CD4-positive, CD25-positive, alpha-beta regulatory T cell (primary cell): ENCODE data around the gene EXOC4. TPM values are rescaled to one million over a fixed set of nuclear protein-coding genes. Genes with fewer than 3 reads are reported as not detected.

Source experiments
- ATAC-seq, 2 donors: fragments of 150-1000 bp; cut with Tn5 transposase; one replicate each; pipeline ENCODE4 v1.10.0; 2021; ENCODE audit warnings: low read depth in 2 of 2, moderate number of reproducible peaks in 2 of 2, moderate library complexity in 1 of 2
- DNase-seq, 3 donors: peaks; one replicate each; pipeline versions ENCODE4 v3.0.0 to v3.0.0-alpha.2; 2012 to 2022; ENCODE audit warnings: mixed read lengths in 1 of 3
- H3K27ac ChIP-seq: one replicate; pipeline ENCODE4 v1.7.0; 2013; ENCODE audit warnings: mild to moderate bottlenecking, low read length; ENCODE audit not compliant: insufficient read depth, poor library complexity, severe bottlenecking
- H3K27me3 ChIP-seq: one replicate; pipeline ENCODE4 v1.7.0; 2013; ENCODE audit warnings: low read length; ENCODE audit not compliant: control insufficient read depth, insufficient read depth
- H3K36me3 ChIP-seq: one replicate; pipeline ENCODE4 v1.7.0; 2013; ENCODE audit warnings: mild to moderate bottlenecking, low read length, moderate library complexity; ENCODE audit not compliant: control insufficient read depth, insufficient read depth
- H3K4me1 ChIP-seq: 2 replicates; pipeline ENCODE4 v1.7.0; 2013; ENCODE audit warnings: mild to moderate bottlenecking, low read length; ENCODE audit not compliant: insufficient read depth, control insufficient read depth, poor library complexity, severe bottlenecking
- H3K4me3 ChIP-seq: one replicate; pipeline ENCODE4 v1.7.0; 2013; ENCODE audit warnings: low read depth, mild to moderate bottlenecking, low read length, moderate library complexity
- H3K9me3 ChIP-seq, 2 experiments: 1 replicate in 1 of 2; 2 replicates in 1 of 2; pipeline ENCODE4 v1.7.0; 2013; ENCODE audit warnings: low read length in 2 of 2, mild to moderate bottlenecking in 1 of 2, moderate library complexity in 1 of 2; ENCODE audit not compliant: control insufficient read depth in 2 of 2
- H3K27ac Mint-ChIP-seq, 3 donors: one replicate each; pipeline ENCODE4 v1.8.0; 2020 to 2022; ENCODE audit warnings: mild to moderate bottlenecking in 3 of 3, mixed read lengths in 3 of 3, moderate library complexity in 2 of 3
- H3K27me3 Mint-ChIP-seq: one replicate; pipeline ENCODE4 v1.8.0; 2022; ENCODE audit warnings: mild to moderate bottlenecking, mixed read lengths
- H3K36me3 Mint-ChIP-seq: one replicate; pipeline ENCODE4 v1.8.0; 2020; ENCODE audit warnings: mixed read lengths
- H3K4me1 Mint-ChIP-seq, 4 donors: one replicate each; pipeline ENCODE4 v1.8.0; 2020 to 2022; ENCODE audit warnings: mixed read lengths in 4 of 4, mild to moderate bottlenecking in 1 of 4
- H3K4me3 Mint-ChIP-seq, 4 donors: one replicate each; pipeline ENCODE4 v1.8.0; 2020 to 2022; ENCODE audit warnings: mild to moderate bottlenecking in 4 of 4, mixed read lengths in 4 of 4, moderate library complexity in 3 of 4
- H3K9me3 Mint-ChIP-seq, 7 donors: one replicate each; pipeline ENCODE4 v1.8.0; 2020 to 2022; ENCODE audit warnings: mixed read lengths in 7 of 7, mild to moderate bottlenecking in 3 of 7, moderate library complexity in 2 of 7
- polyA plus RNA-seq, 4 donors: library from polyadenylated mRNA; unstranded; fragments of 300-500 nt; fragmentation: Illumina TruSeq; gene quantifications; one replicate each; pipeline ENCODE4 v1.2.3, GENCODE V29; 2021
- total RNA-seq: library from RNA; stranded (reverse); gene quantifications from one replicate; pipeline ENCODE4 v1.2.3, GENCODE V29; 2022

Gene EXOC4
- total and polyA plus RNA-seq, 5 donors from 2014 or later, result 39.1 to 118 (median 52.2) TPM

DNA sequence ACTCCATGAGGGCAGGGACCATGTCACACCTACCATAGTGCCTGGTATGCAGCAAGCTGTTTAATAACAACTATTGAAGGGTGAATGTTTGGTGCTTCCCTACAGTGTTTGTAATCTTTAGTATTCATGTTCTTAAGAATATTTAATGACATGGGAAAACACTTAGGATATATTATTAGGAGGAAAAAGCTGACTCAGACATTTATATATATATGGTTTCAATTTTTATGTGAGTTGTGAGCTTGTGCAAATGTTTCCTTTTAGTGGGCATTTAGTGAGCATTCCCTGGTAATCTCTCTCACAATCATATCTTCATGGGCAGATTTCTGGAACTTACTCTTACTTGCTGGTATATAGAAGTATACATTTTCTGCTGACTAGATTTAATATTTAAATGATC, 359.1 kb downstream of the EXOC4 start:
- Histone ChIP-seq H3K27ac (no peak overlapping the region), H3K4me3 (no peak overlapping the region), H3K4me1 (no peaks in the 10 kb centered on the region), H3K9me3 (no peaks in the 10 kb centered on the region), H3K27me3 (no peaks in the 10 kb centered on the region), H3K36me3 (no peaks in the 10 kb centered on the region)
- H3K27ac Mint-ChIP-seq, result no peak overlapping the region
- no peaks in the 10 kb centered on the region for H3K27me3 Mint-ChIP-seq
- ATAC-seq, result no peak
- peaks cover 12% of the 10 kb centered on the region for H3K36me3 Mint-ChIP-seq
- no peak for DNase-seq
- H3K4me1 Mint-ChIP-seq, result peaks cover 2 to 10% (median 6%) of the 10 kb centered on the region in 4 donors
- H3K4me3 Mint-ChIP-seq, result no peak overlapping the region
- peaks cover 0 to 3% (median 0%) of the 10 kb centered on the region in 7 donors for H3K9me3 Mint-ChIP-seq

DNA sequence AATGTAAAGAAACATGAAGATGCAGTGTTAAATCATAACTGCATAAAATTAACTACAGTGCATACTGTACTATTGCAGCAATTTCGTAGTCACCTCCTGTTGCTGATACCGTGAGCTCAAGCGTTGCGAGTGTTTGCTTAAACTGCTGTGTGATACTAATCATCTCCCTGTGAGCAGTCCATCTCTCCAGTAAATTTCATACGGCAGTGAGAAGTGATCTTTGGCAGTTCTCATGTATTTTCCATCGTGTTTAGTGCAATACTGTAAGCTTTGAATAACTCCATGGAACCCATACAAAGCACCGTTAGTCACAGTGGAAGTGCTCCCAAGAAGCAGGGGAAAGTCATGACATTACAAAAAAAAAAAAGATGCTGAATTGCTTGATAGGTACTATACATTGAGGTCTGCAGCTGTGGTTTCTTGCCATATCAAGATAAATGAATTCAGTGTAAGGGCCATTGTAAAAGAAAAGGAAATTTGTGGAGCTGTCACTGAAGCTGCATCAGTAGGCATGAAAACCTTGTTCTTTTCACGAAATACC, 360.4 kb downstream of the EXOC4 start:
- no peaks in the 10 kb centered on the region for H3K36me3 ChIP-seq
- no peak for ATAC-seq
- H3K27me3 Mint-ChIP-seq, result no peaks in the 10 kb centered on the region
- peaks cover 0 to 3% (median 0%) of the 10 kb centered on the region in 7 donors for H3K9me3 Mint-ChIP-seq
- H3K27ac Mint-ChIP-seq, result no peak overlapping the region
- no peak overlapping the region for H3K4me3 Mint-ChIP-seq
- H3K27ac ChIP-seq, result no peak overlapping the region
- H3K9me3 ChIP-seq, result no peaks in the 10 kb centered on the region
- peaks cover 12% of the 10 kb centered on the region for H3K36me3 Mint-ChIP-seq
- H3K27me3 ChIP-seq, result no peaks in the 10 kb centered on the region
- H3K4me1 Mint-ChIP-seq, result peaks cover 0 to 10% (median 6%) of the 10 kb centered on the region in 4 donors
- DNase-seq, result no peak
- no peaks in the 10 kb centered on the region for H3K4me1 ChIP-seq
- H3K4me3 ChIP-seq, result no peak overlapping the region

DNA sequence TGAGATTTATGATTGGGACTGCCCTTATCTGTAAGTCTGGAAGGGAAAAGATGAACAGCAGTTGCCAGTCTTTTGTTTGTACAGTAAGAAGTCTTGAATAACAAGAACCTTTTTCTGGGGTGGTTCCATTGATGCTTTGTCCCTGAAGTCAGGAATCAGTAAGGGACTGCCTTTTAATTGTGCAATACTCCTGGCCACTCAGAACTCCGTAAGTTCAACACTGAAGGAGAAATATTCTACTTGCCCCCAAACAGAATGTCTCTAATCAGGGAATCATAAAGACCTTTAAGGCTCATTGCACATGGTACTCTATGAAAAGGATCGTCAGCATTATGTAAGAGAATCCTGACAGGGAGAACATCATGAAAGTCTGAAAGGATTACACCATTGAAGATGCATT, 361.4 kb downstream of the EXOC4 start:
- Histone ChIP-seq H3K27me3 (no peaks in the 10 kb centered on the region), H3K36me3 (no peaks in the 10 kb centered on the region), H3K9me3 (no peaks in the 10 kb centered on the region), H3K4me1 (no peaks in the 10 kb centered on the region), H3K27ac (no peak overlapping the region), H3K4me3 (no peak overlapping the region)
- Mint-ChIP-seq H3K4me1 (peaks cover 0 to 11% (median 6%) of the 10 kb centered on the region in 4 donors), H3K27ac (no peak overlapping the region), H3K27me3 (no peaks in the 10 kb centered on the region), H3K9me3 (peaks cover 0 to 3% (median 0%) of the 10 kb centered on the region in 7 donors), H3K4me3 (no peak overlapping the region), H3K36me3 (peaks cover 12% of the 10 kb centered on the region)
- ATAC-seq, result no peak
- DNase-seq, result no peak

- Mint-ChIP-seq H3K36me3 (peaks cover 10% of the 10 kb centered on the region), H3K4me3 (no peak overlapping the region), H3K9me3 (no peaks in the 10 kb centered on the region), H3K4me1 (peaks cover 0 to 8% (median 2%) of the 10 kb centered on the region in 4 donors), H3K27me3 (no peaks in the 10 kb centered on the region), H3K27ac (no peak overlapping the region)
- Histone ChIP-seq H3K4me3 (no peak overlapping the region), H3K36me3 (no peaks in the 10 kb centered on the region), H3K27ac (no peak overlapping the region), H3K27me3 (no peaks in the 10 kb centered on the region), H3K9me3 (no peaks in the 10 kb centered on the region), H3K4me1 (no peaks in the 10 kb centered on the region)
- ATAC-seq (no peak), DNase-seq (no peak)
These were observed 366.1 kb downstream of the EXOC4 start for GRCh38 chr7:133618970-133619369.

DNA sequence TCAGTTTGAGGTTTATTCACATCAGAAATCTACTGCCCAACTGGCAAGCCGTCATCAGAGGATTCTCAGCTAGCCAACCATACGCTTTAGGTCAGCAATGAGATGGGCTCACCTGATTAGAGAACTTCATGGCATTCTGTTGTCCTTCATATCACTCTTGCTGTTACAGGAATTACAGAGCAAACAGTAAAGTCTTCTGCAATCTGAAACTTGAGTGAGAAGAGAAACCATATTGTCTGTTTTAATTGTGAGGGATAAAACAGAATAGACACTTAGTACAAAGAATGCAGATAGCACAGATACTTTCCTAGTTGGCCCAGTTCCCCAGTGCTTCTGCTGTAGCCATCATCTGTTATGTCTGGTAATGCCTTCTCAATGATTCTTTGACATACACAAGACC, 366.6 kb downstream of the EXOC4 start:
- no peak overlapping the region for H3K27ac ChIP-seq
- no peaks in the 10 kb centered on the region for H3K4me1 ChIP-seq
- no peaks in the 10 kb centered on the region for H3K27me3 ChIP-seq
- no peaks in the 10 kb centered on the region for H3K9me3 ChIP-seq
- H3K36me3 ChIP-seq, result no peaks in the 10 kb centered on the region
- no peak overlapping the region for H3K4me3 ChIP-seq
- H3K36me3 Mint-ChIP-seq, result peaks cover 10% of the 10 kb centered on the region
- no peak for DNase-seq
- no peak overlapping the region for H3K4me3 Mint-ChIP-seq
- H3K27me3 Mint-ChIP-seq, result no peaks in the 10 kb centered on the region
- no peak for ATAC-seq
- H3K9me3 Mint-ChIP-seq, result no peaks in the 10 kb centered on the region
- peaks cover 0 to 8% (median 2%) of the 10 kb centered on the region in 4 donors for H3K4me1 Mint-ChIP-seq
- H3K27ac Mint-ChIP-seq, result no peak overlapping the region

DNA sequence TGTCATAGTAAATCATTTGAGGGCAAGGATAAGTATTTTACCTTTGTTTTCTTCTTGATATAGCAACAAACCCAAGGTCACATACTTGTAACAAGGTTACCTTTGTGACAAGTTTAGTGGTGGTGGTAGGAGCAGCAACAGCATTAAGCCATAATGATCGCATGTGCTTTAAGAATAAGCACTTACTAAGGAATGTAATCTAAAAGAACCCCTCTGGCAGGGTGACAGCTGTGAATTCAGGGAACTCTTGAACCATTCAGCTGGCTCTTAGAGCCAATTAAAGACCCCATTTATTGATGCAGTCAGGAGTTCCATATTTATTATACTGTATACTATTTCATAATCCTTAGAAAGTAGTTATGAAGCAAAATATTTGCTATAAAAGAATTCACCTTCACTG, 370.8 kb downstream of the EXOC4 start:
- H3K9me3 Mint-ChIP-seq, result no peaks in the 10 kb centered on the region
- no peaks in the 10 kb centered on the region for H3K27me3 ChIP-seq
- ATAC-seq (no peak), DNase-seq (no peak)
- H3K4me1 Mint-ChIP-seq, result peaks cover 0 to 6% (median 2%) of the 10 kb centered on the region in 4 donors
- H3K4me3 ChIP-seq, result no peak overlapping the region
- no peaks in the 10 kb centered on the region for H3K9me3 ChIP-seq
- H3K4me3 Mint-ChIP-seq, result no peak overlapping the region
- H3K27ac Mint-ChIP-seq, result no peak overlapping the region
- H3K27ac ChIP-seq, result no peak overlapping the region
- H3K27me3 Mint-ChIP-seq, result no peaks in the 10 kb centered on the region
- H3K36me3 ChIP-seq, result no peaks in the 10 kb centered on the region
- H3K4me1 ChIP-seq, result no peaks in the 10 kb centered on the region
- peaks cover 29% of the 10 kb centered on the region for H3K36me3 Mint-ChIP-seq

DNA sequence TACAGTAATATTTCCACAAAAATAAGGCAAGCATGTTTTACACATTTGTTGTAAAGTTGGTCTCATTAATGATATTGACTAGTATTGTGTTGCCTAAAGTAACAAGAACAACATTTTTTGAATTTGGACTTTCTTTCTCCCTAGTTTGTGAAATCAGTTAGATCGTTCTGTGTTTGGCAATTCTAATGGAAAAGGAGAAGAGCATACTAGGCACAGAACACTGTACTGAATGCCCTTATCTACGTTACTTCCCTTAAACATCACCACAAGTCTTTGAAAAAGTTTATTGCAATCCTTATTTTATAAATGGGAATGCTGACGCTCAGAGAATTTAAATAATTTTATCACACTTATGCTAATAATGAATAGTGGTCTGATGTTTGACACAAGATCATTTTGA, 372.2 kb downstream of the EXOC4 start:
- Histone ChIP-seq H3K27ac (no peak overlapping the region), H3K4me1 (no peaks in the 10 kb centered on the region), H3K27me3 (no peaks in the 10 kb centered on the region), H3K9me3 (no peaks in the 10 kb centered on the region), H3K36me3 (peaks cover 3% of the 10 kb centered on the region), H3K4me3 (no peak overlapping the region)
- peaks cover 39% of the 10 kb centered on the region for H3K36me3 Mint-ChIP-seq
- ATAC-seq, result no peak
- H3K4me3 Mint-ChIP-seq, result no peak overlapping the region
- H3K9me3 Mint-ChIP-seq, result no peaks in the 10 kb centered on the region
- H3K27me3 Mint-ChIP-seq, result no peaks in the 10 kb centered on the region
- H3K4me1 Mint-ChIP-seq, result peaks cover 0 to 4% (median 2%) of the 10 kb centered on the region in 4 donors
- DNase-seq, result no peak
- no peak overlapping the region for H3K27ac Mint-ChIP-seq

DNA sequence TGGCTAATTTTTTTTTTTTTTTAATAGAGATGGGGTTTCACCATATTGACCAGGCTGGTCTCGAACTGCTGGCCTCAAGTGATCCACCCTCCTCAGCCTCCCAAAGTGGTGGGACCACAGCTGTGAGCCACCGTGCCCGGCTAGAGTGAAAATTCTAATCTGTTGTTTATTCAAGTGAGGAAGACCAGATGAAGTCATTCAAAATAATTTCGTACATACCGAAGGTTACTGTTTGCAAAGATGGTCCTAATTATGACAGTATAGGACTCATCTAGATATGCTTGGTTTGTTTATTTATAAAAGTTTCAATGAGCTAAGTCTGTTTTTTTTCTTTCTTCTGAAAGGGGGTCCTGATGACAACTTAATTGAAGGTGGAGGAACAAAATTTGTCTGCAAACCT, 376.8 kb downstream of the EXOC4 start:
- H3K27me3 Mint-ChIP-seq, result no peaks in the 10 kb centered on the region
- Histone ChIP-seq H3K36me3 (peaks cover 25% of the 10 kb centered on the region), H3K27ac (no peak overlapping the region), H3K4me3 (no peak overlapping the region), H3K9me3 (peaks cover 0 to 3% of the 10 kb centered on the region in 2 experiments), H3K27me3 (no peaks in the 10 kb centered on the region), H3K4me1 (no peaks in the 10 kb centered on the region)
- DNase-seq (no peak), ATAC-seq (no peak)
- H3K9me3 Mint-ChIP-seq, result peaks cover 0 to 3% (median 0%) of the 10 kb centered on the region in 7 donors
- peaks cover 58% of the 10 kb centered on the region for H3K36me3 Mint-ChIP-seq
- no peak overlapping the region for H3K4me3 Mint-ChIP-seq
- H3K4me1 Mint-ChIP-seq, result peaks cover 0 to under 1% (median 0%) of the 10 kb centered on the region in 4 donors
- H3K27ac Mint-ChIP-seq, result no peak overlapping the region
